IMR-90 (cell line): ENCODE results near the gene ALDOA. TPM values are rescaled to one million over a fixed set of nuclear protein-coding genes. Genes with fewer than 3 reads are reported as not detected.

Experiments used
- ATAC-seq: fragments of 200-7000 bp; cut with Tn5 transposase; 2 replicates; pipeline ENCODE4 v1.9.1; 2020; ENCODE audit warnings: low read depth, mild to moderate bottlenecking, moderate library complexity
- BruUV-seq: library from RNA; stranded (reverse); fragments of 400-500 nt; replicated peaks from 2 replicates; lab custom pipeline; 2021; lab: Mats Ljungman, UMichigan
- CTCF ChIA-PET: fragments of 300-600 bp; formaldehyde crosslinking; extraction: SDS; loops from one replicate; lab custom pipeline; 2021; ENCODE audit warnings: antibody characterized with exemption; lab: Yijun Ruan, JAX
- POLR2A ChIA-PET: fragments of 300-600 bp; sonication (Branson Sonifier 250); formaldehyde crosslinking; loops from one replicate; lab custom pipeline; 2022; ENCODE audit warnings: antibody characterized with exemption; ENCODE audit not compliant: unreplicated experiment; lab: Charles Lee
- DNase-seq: peaks from one replicate; pipeline ENCODE4 v3.0.0; 2013
- H2AFZ ChIP-seq: replicated peaks from 2 replicates; pipeline ENCODE3; 2013; ENCODE audit warnings: low read length, mild to moderate bottlenecking; ENCODE audit not compliant: poor library complexity
- H2AK5ac ChIP-seq: 2 replicates; pipeline ENCODE4 v1.6.1; 2013; ENCODE audit warnings: low read depth, low read length, inconsistent platforms
- H2AK9ac ChIP-seq: replicated peaks from 2 replicates; pipeline ENCODE3; 2013; ENCODE audit warnings: mild to moderate bottlenecking, low read depth, low read length, moderate library complexity; ENCODE audit not compliant: poor library complexity
- H2BK120ac ChIP-seq: 2 replicates; pipeline ENCODE4 v1.6.1; 2013; ENCODE audit warnings: low read depth, low read length, inconsistent platforms
- H2BK15ac ChIP-seq: 3 replicates; pipeline ENCODE4 v1.6.1; 2013; ENCODE audit warnings: low read depth, low read length, inconsistent platforms
- H2BK20ac ChIP-seq: 2 replicates; pipeline ENCODE4 v1.6.1; 2013; ENCODE audit warnings: low read depth, mild to moderate bottlenecking, inconsistent platforms, low read length, moderate library complexity
- H2BK5ac ChIP-seq: 2 replicates; pipeline ENCODE4 v1.6.1; 2013; ENCODE audit warnings: mild to moderate bottlenecking, low read depth, low read length, inconsistent platforms; ENCODE audit not compliant: poor library complexity, severe bottlenecking
- H3K14ac ChIP-seq: replicated peaks from 2 replicates; pipeline ENCODE4 v1.6.1; 2013; ENCODE audit warnings: low read depth, low read length, inconsistent platforms
- H3K18ac ChIP-seq: 2 replicates; pipeline ENCODE4 v1.6.1; 2013; ENCODE audit warnings: low read depth, low read length, control low read depth
- H3K23ac ChIP-seq: 2 replicates; pipeline ENCODE4 v1.6.1; 2013; ENCODE audit warnings: low read depth, low read length, inconsistent platforms
- H3K27ac ChIP-seq: 2 replicates; pipeline ENCODE4 v1.5.1; 2013; ENCODE audit warnings: mild to moderate bottlenecking, control low read depth, low read length; ENCODE audit not compliant: insufficient read depth
- H3K27me3 ChIP-seq: 2 replicates; pipeline ENCODE4 v1.6.1; 2013; ENCODE audit warnings: low read length; ENCODE audit not compliant: control insufficient read depth, insufficient read depth
- H3K36me3 ChIP-seq: 2 replicates; pipeline ENCODE4 v1.6.1; 2013; ENCODE audit warnings: low read length, mixed read lengths; ENCODE audit not compliant: control insufficient read depth, insufficient read depth
- H3K4ac ChIP-seq: 2 replicates; pipeline ENCODE4 v1.6.1; 2013; ENCODE audit warnings: low read depth, low read length, inconsistent platforms
- H3K4me1 ChIP-seq: 2 replicates; pipeline ENCODE4 v1.6.1; 2013; ENCODE audit warnings: low read length, mixed read lengths; ENCODE audit not compliant: control insufficient read depth, insufficient read depth
- H3K4me2 ChIP-seq: 2 replicates; pipeline ENCODE4 v1.6.1; 2013; ENCODE audit warnings: low read depth, mild to moderate bottlenecking, control low read depth, low read length, moderate library complexity
- H3K4me3 ChIP-seq: 2 replicates; pipeline ENCODE4 v1.5.1; 2013; ENCODE audit warnings: low read depth, mild to moderate bottlenecking, control low read depth, low read length, moderate library complexity; ENCODE audit not compliant: insufficient read depth
- H3K56ac ChIP-seq: 2 replicates; pipeline ENCODE4 v1.6.1; 2013; ENCODE audit warnings: low read length, inconsistent platforms; ENCODE audit not compliant: insufficient read depth; ENCODE audit errors: extremely low read depth
- H3K79me1 ChIP-seq, 2 experiments: 2 replicates each; pipeline ENCODE4 v1.6.1; 2013; ENCODE audit warnings: low read length in 2 of 2, inconsistent platforms in 1 of 2, low read depth in 1 of 2
- H3K9ac ChIP-seq: 2 replicates; pipeline ENCODE4 v1.6.1; 2013; ENCODE audit warnings: low read depth, low read length, control low read depth
- H3K9me1 ChIP-seq: 2 replicates; pipeline ENCODE4 v1.6.1; 2013; ENCODE audit warnings: low read length, inconsistent platforms; ENCODE audit not compliant: insufficient read depth
- H3K9me3 ChIP-seq: 2 replicates; pipeline ENCODE4 v1.6.1; 2013; ENCODE audit warnings: low read length; ENCODE audit not compliant: control insufficient read depth, insufficient read depth
- H4K20me1 ChIP-seq: 2 replicates; pipeline ENCODE4 v1.6.1; 2013; ENCODE audit warnings: low read length, inconsistent platforms; ENCODE audit not compliant: insufficient read depth
- H4K5ac ChIP-seq: 2 replicates; pipeline ENCODE4 v1.6.1; 2013; ENCODE audit warnings: mild to moderate bottlenecking, low read depth, low read length, control low read depth
- H4K8ac ChIP-seq, 2 experiments: 2 replicates each; pipeline ENCODE4 v1.6.1; 2013; ENCODE audit warnings: low read depth in 2 of 2, low read length in 2 of 2, control low read depth in 1 of 2, inconsistent platforms in 1 of 2
- H4K91ac ChIP-seq: 2 replicates; pipeline ENCODE4 v1.6.1; 2013; ENCODE audit warnings: low read depth, low read length, inconsistent platforms; ENCODE audit not compliant: insufficient read depth
- CEBPB ChIP-seq: IDR thresholded peaks from 2 replicates; pipeline ENCODE4 v1.6.1; 2012; ENCODE audit warnings: low read depth, low read length, improper control_type of control experiment
- MAFK ChIP-seq: IDR thresholded peaks from 2 replicates; pipeline ENCODE4 v1.6.1; 2012; ENCODE audit warnings: low read depth, low read length, improper control_type of control experiment
- WGBS, 2 experiments: methylation state at CpG; one replicate each; pipeline versions ENCODE4 v1.1.5 to v1.1.7; 2013; ENCODE audit warnings: missing lambda C conversion rate in 2 of 2; ENCODE audit not compliant: insufficient read length in 1 of 2; ENCODE audit errors: extremely low coverage in 2 of 2; 5-methylcytosine and 5-hydroxymethylcytosine counted together
- dilution Hi-C: fragments of 300-500 bp; cut with HindIII; formaldehyde crosslinking; loops from one replicate; pipeline ENCODE4 v1.14.3; 2018; ENCODE audit warnings: low sequenced_read_pairs; ENCODE audit not compliant: unreplicated experiment
- in situ Hi-C: fragments of 300-500 bp; cut with MboI; formaldehyde crosslinking; loops from 3 replicates; pipeline ENCODE4 v1.14.3; 2019; ENCODE audit warnings: low sequenced_read_pairs, inconsistent platforms, mixed read lengths
- intact Hi-C: fragments of 100-400 bp; cut with micrococcal nuclease; formaldehyde crosslinking; loops from 2 replicates; pipeline ENCODE4 v1.10.0; 2022
- polyA plus RNA-seq, 3 experiments: library from polyadenylated mRNA; depleted of rRNA; stranded (reverse); fragments of >200 nt; gene quantifications; 2 replicates each; pipeline ENCODE4 v1.2.3, GENCODE V29; 2012; ENCODE audit warnings: low replicate concordance in 1 of 3
- total RNA-seq: library from RNA; depleted of rRNA; stranded (reverse); fragments of >200 nt; gene quantifications from 2 replicates; pipeline ENCODE4 v1.2.3, GENCODE V29; 2012

Gene ALDOA
- total and polyA plus RNA-seq, 2 of the 4 experiments (the other 2 are of a cell fraction), result 1,697 to 1,990 TPM

- Histone ChIP-seq H3K27me3 (no peaks in the 10 kb centered on the region), H3K23ac (no peak overlapping the region), H2BK20ac (no peak overlapping the region), H2AFZ (no peak overlapping the region), H2BK5ac (no peak overlapping the region), H4K5ac (no peak overlapping the region), H3K9ac (no peak overlapping the region), H3K79me1 (peaks cover 34 to 64% of the 10 kb centered on the region in 2 experiments), H2BK120ac (no peak overlapping the region), H4K20me1 (peaks cover 43% of the 10 kb centered on the region), H3K36me3 (peaks cover 52% of the 10 kb centered on the region), H3K9me1 (no peaks in the 10 kb centered on the region), H3K9me3 (no peaks in the 10 kb centered on the region), H3K27ac (no peak overlapping the region), H3K56ac (no peak overlapping the region), H3K18ac (no peak overlapping the region), H2AK5ac (no peak overlapping the region), H3K4me2 (no peak overlapping the region), H3K14ac (no peak overlapping the region), H4K8ac (no peak overlapping the region), H3K4me1 (peaks cover 11% of the 10 kb centered on the region), H4K91ac (no peak overlapping the region), H2BK15ac (no peak overlapping the region), H3K4me3 (no peak overlapping the region), H2AK9ac (no peak overlapping the region), H3K4ac (no peak overlapping the region)
- DNase-seq, result no peak
- dilution Hi-C loops (no loop called here), in situ Hi-C loops (loop anchor here (10.0 kb wide), 1 partner anchor 326 kb away; the partner anchor contains the start of gene ZNF771), intact Hi-C loops (no loop called here)
- TF ChIP-seq CEBPB, result no peak
- TF ChIP-seq MAFK, result no peak
- 95% methylated on average over 3 of the region's 7 CpGs; no CpG with 5 or more reads in 1 of the 2 experiments for WGBS, 2 experiments
- ChIA-PET CTCF (no interaction called here), POLR2A (interaction anchor here (0.7 kb wide), 1 partner anchor 24 kb away, joined by 7 read pairs; no protein-coding TSS in a partner anchor)
- ATAC-seq, result no peak
- BruUV-seq, result no TSS peak
These were observed 13.2 kb downstream of the ALDOA start for GRCh38 chr16:30078744-30079143.
